ENCODE data around the gene SKP1.

Gene SKP1

GRCh38 chr5:134178096-134178419 is 1.3 kb upstream of the SKP1 start:
- CTCF ChIA-PET: interaction anchor here (0.9 to 1.8 kb wide), 4 partner anchors 23 to 409 kb away, joined by 3 to 9 read pairs (median 4); no protein-coding TSS in a partner anchor
- TF ChIP-seq CTCF (IDR thresholded peaks at IDR 0.05; ENCODE audit: control extremely low read depth, extremely low read depth, low read depth, missing control alignments): no peak
- POLR2A ChIA-PET: interaction anchor here (0.7 to 2.6 kb wide), 2 partner anchors 10 to 410 kb away, joined by 3 to 14 read pairs; no protein-coding TSS in a partner anchor
- no peak for DNase-seq (ENCODE audit: extremely low spot score)

- ChIA-PET POLR2A (interaction anchor here (0.5 to 2.6 kb wide), 15 partner anchors 9 to 410 kb away, joined by 3 to 15 read pairs (median 5); partner anchors contain the start of gene PPP2CA), CTCF (interaction anchor here (0.9 to 1.9 kb wide), 7 partner anchors 11 to 410 kb away, joined by 3 to 9 read pairs (median 4); no protein-coding TSS in a partner anchor)
- no peak for DNase-seq (ENCODE audit: extremely low spot score)
- no peak for TF ChIP-seq CTCF (IDR thresholded peaks at IDR 0.05; ENCODE audit: control extremely low read depth, extremely low read depth, low read depth, missing control alignments)
Measured at GRCh38 chr5:134177369-134178095, 782 bp upstream of the SKP1 start.

- POLR2A ChIA-PET: interaction anchor here (0.6 to 2.6 kb wide), 20 partner anchors 8 to 669 kb away, joined by 3 to 15 read pairs (median 4); partner anchors contain the start of genes C5orf24 and PPP2CA
- no peak for DNase-seq (ENCODE audit: extremely low spot score)
- no peak for TF ChIP-seq CTCF (IDR thresholded peaks at IDR 0.05; ENCODE audit: control extremely low read depth, extremely low read depth, low read depth, missing control alignments)
- CTCF ChIA-PET: interaction anchor here (1.5 to 1.9 kb wide), 2 partner anchors 135 to 137 kb away, joined by 4 to 6 read pairs; no protein-coding TSS in a partner anchor
Measured at GRCh38 chr5:134175921-134176510, 734 bp downstream of the SKP1 start.

GRCh38 chr5:134174841-134175839 is 1.6 kb downstream of the SKP1 start:
- TF ChIP-seq CTCF (IDR thresholded peaks at IDR 0.05; ENCODE audit: control extremely low read depth, extremely low read depth, low read depth, missing control alignments): no peak
- POLR2A ChIA-PET: interaction anchor here (0.6 to 2.6 kb wide), 7 partner anchors 10 to 114 kb away, joined by 3 to 15 read pairs (median 6); partner anchors contain the start of gene PPP2CA
- DNase-seq (ENCODE audit: extremely low spot score): no peak
- CTCF ChIA-PET: interaction anchor here (1.9 kb wide), 1 partner anchor 134 kb away, joined by 4 read pairs; no protein-coding TSS in a partner anchor

- ChIA-PET POLR2A (no interaction called here), CTCF (interaction anchor here (0.9 to 1.4 kb wide), 2 partner anchors 11 to 133 kb away, joined by 4 to 5 read pairs; no protein-coding TSS in a partner anchor)
- DNase-seq (ENCODE audit: extremely low spot score): no peak
- TF ChIP-seq CTCF (IDR thresholded peaks at IDR 0.05; ENCODE audit: control extremely low read depth, extremely low read depth, low read depth, missing control alignments): no peak
Measured at GRCh38 chr5:134171972-134172371, 4.8 kb downstream of the SKP1 start.
